Naive thymus-derived CD8-positive, alpha-beta T cell (primary cell): ENCODE data around the gene TNS3. TPM values are rescaled to one million over a fixed set of nuclear protein-coding genes. Genes with fewer than 3 reads are reported as not detected.

Experiments used
- ATAC-seq, 2 donors: fragments of 150-1000 bp; cut with Tn5 transposase in 1 of 2; sonication (Bioruptor Pico), chemical (Tn5 transposase) in 1 of 2; 1 replicate in 1 of 2; 2 replicates in 1 of 2; pipeline ENCODE4 v1.10.0; 2021; ENCODE audit warnings: mild to moderate bottlenecking in 2 of 2, moderate library complexity in 2 of 2
- POLR2A ChIA-PET: fragments of 350-600 bp; sonication (Branson Sonifier 250); formaldehyde crosslinking; loops from one replicate; lab custom pipeline; 2021; ENCODE audit warnings: antibody characterized with exemption; lab: Charles Lee
- DNase-seq, 10 donors: peaks; one replicate each; pipeline versions ENCODE4 v3.0.0 to v3.0.0-alpha.2; 2020 to 2022
- H3K27ac Mint-ChIP-seq, 10 donors: one replicate each; pipeline ENCODE4 v1.8.0; 2020 to 2022; ENCODE audit warnings: mild to moderate bottlenecking in 10 of 10, mixed read lengths in 10 of 10, moderate library complexity in 4 of 10, inconsistent platforms in 1 of 10
- H3K27me3 Mint-ChIP-seq, 5 donors: one replicate each; pipeline ENCODE4 v1.8.0; 2021 to 2022; ENCODE audit warnings: mixed read lengths in 5 of 5
- H3K36me3 Mint-ChIP-seq, 3 donors: one replicate each; pipeline ENCODE4 v1.8.0; 2020 to 2022; ENCODE audit warnings: mixed read lengths in 3 of 3, mild to moderate bottlenecking in 2 of 3, inconsistent platforms in 1 of 3
- H3K4me1 Mint-ChIP-seq, 4 donors: one replicate each; pipeline ENCODE4 v1.8.0; 2021 to 2022; ENCODE audit warnings: mixed read lengths in 4 of 4
- H3K4me3 Mint-ChIP-seq, 10 donors: one replicate each; pipeline ENCODE4 v1.8.0; 2020 to 2022; ENCODE audit warnings: mild to moderate bottlenecking in 10 of 10, mixed read lengths in 10 of 10, moderate library complexity in 6 of 10, inconsistent platforms in 1 of 10
- H3K9me3 Mint-ChIP-seq, 9 donors: one replicate each; pipeline ENCODE4 v1.8.0; 2020 to 2022; ENCODE audit warnings: mixed read lengths in 9 of 9, mild to moderate bottlenecking in 3 of 9, inconsistent platforms in 1 of 9, moderate library complexity in 1 of 9
- polyA plus RNA-seq, 3 donors: library from polyadenylated mRNA; unstranded; fragments of 300-500 nt; fragmentation: Illumina TruSeq; gene quantifications; one replicate each; pipeline ENCODE4 v1.2.3, GENCODE V29; 2021
- total RNA-seq, 8 experiments: library from RNA in 2 of 8; stranded (reverse) in 2 of 8; gene quantifications; one replicate each; pipeline ENCODE4 v1.2.3 and lab custom pipeline; 2021 to 2026

TNS3 gene
- total and polyA plus RNA-seq, 5 experiments from 2014 or later: 1.2 to 1.6 TPM; not detected in 3

DNA sequence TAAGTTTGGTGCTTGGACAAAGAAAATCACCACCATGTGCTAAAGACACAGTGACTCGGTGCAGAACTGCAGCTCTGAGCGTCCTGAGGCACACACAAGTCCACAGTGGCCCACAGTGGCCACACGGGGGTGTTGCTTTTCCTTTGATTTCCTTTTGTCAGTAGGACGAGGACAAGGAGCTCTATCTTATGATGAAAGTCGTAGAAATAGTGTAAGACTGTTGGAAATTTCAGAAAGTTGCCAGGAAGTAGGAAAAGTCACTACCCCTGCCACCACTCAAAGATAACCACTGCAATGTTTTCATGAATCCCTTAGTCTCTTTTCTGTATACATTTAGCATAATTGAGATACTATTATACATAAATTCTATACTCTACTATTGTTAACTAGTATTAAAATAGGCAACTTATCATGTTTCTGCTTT, 146.0 kb downstream of the TNS3 start:
- Mint-ChIP-seq H3K9me3 (no peaks in the 10 kb centered on the region), H3K27ac (no peak overlapping the region), H3K4me3 (no peak overlapping the region), H3K36me3 (no peaks in the 10 kb centered on the region), H3K27me3 (no peaks in the 10 kb centered on the region), H3K4me1 (peaks cover 0 to 4% (median 0%) of the 10 kb centered on the region in 4 donors)
- no peak for ATAC-seq
- POLR2A ChIA-PET: no interaction called here
- DNase-seq: no peak

GRCh38 chr7:47433564-47433895, 148.4 kb downstream of the TNS3 start:
- H3K4me3 Mint-ChIP-seq: no peak overlapping the region
- H3K9me3 Mint-ChIP-seq: no peaks in the 10 kb centered on the region
- DNase-seq: no peak
- H3K36me3 Mint-ChIP-seq: no peaks in the 10 kb centered on the region
- H3K27ac Mint-ChIP-seq: no peak overlapping the region
- POLR2A ChIA-PET: no interaction called here
- ATAC-seq: no peak
- H3K27me3 Mint-ChIP-seq: no peaks in the 10 kb centered on the region
- no peaks in the 10 kb centered on the region for H3K4me1 Mint-ChIP-seq

DNA sequence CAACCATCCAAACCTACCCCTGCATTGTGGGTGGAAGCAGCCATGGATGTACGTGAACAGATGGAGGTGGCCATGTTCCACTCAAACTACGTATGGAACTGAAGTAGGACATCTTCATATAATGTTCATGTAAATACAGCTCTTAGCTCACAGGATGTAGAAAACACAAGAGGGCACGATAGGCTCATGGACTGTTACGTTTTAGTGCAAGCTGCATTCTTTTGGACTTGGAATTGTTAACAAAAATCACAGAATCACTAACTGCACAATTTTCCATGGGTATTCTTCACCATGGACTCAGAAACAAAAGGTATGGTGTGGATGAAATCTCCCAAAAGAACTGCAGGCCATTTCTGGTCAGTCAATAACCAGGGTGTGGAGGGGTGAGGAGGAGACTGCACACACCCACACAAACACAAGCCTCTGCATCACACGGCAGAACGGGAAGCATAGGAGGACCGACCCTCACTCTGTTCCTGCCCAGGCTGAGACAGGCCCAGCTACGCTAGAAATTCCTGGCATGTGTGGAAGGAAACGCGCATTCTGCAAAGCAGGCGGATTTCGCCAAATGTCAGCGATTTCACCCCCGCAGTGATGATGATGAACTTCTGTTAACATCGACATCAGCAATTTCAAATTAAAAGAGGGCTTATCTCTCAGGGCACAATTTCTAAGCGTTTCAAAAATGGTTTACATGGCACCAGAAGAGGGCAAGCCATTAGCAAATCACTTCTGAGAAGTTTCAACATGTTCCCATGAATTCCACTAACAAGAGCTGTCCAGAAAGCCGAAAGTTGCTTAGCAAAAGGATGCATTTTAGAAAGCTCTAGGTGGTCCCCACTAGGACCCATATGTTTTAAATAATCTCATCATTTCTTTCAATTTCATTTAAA, 149.0 kb downstream of the TNS3 start:
- POLR2A ChIA-PET: no interaction called here
- Mint-ChIP-seq H3K27me3 (no peaks in the 10 kb centered on the region), H3K4me3 (no peak overlapping the region), H3K27ac (no peak overlapping the region), H3K9me3 (no peaks in the 10 kb centered on the region), H3K36me3 (no peaks in the 10 kb centered on the region), H3K4me1 (no peaks in the 10 kb centered on the region)
- ATAC-seq (no peak), DNase-seq (no peak)

DNA sequence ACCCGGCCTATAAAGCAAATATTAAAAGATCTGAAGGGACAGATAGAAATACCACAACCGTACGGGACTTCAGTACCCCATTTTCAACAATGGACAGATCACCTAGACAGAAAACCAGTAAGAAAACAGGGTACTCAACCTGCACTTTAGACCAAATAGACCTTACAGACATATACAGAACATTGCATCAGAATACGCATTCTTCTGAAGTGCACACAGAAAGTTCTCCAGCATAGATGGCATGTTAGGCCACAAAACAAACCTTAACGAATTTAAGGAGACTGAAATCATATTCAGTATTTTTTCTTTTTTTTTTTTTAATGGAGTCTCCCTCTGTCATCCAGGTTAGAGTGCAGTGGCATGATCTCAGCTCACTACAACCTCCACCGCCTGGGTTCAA, 151.5 kb downstream of the TNS3 start:
- no peak overlapping the region for H3K4me3 Mint-ChIP-seq
- DNase-seq (no peak), ATAC-seq (no peak)
- no peaks in the 10 kb centered on the region for H3K4me1 Mint-ChIP-seq
- H3K9me3 Mint-ChIP-seq: no peaks in the 10 kb centered on the region
- H3K27ac Mint-ChIP-seq: no peak overlapping the region
- POLR2A ChIA-PET: no interaction called here
- H3K27me3 Mint-ChIP-seq: no peaks in the 10 kb centered on the region
- H3K36me3 Mint-ChIP-seq: no peaks in the 10 kb centered on the region

DNA sequence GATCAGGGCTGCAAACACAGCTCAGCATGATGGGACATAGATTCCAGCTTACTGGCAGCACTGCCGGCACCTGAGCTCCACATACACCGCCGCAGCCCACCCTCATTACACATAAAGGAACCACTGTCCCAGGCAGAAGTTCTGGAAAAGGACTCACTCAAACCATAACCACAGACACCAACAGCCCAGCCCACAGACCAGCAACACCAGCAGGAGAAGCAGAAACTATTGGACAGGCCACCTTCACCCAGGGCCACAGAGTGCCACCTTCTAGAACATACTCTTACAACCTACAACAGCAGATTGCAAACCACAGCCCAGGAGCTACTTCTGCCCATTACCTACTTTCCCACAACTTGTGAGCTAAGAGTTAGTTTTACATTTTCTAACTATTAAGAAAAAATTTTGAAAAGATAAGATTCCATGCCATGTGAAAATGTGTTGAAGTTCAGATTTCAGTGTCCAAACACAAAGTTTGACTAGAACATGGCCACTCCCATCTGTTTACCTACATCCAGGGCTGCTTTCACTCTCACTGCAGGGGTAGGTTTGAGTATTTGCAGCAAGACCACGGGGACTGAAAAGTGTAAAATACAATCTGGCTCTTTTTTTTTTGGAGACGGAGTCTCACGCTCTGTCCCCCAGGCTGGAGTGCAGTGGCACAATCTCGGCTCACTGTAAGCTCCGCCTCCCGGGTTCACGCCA, 153.0 kb downstream of the TNS3 start:
- H3K4me1 Mint-ChIP-seq: no peaks in the 10 kb centered on the region
- peaks cover 0 to 2% (median 0%) of the 10 kb centered on the region in 5 donors for H3K27me3 Mint-ChIP-seq
- DNase-seq (no peak), ATAC-seq (no peak)
- H3K4me3 Mint-ChIP-seq: no peak overlapping the region
- H3K27ac Mint-ChIP-seq: no peak overlapping the region
- POLR2A ChIA-PET: no interaction called here
- H3K9me3 Mint-ChIP-seq: no peaks in the 10 kb centered on the region
- H3K36me3 Mint-ChIP-seq: no peaks in the 10 kb centered on the region

- H3K4me3 Mint-ChIP-seq: no peak overlapping the region
- no peaks in the 10 kb centered on the region for H3K4me1 Mint-ChIP-seq
- H3K36me3 Mint-ChIP-seq: no peaks in the 10 kb centered on the region
- ATAC-seq (no peak), DNase-seq (no peak)
- POLR2A ChIA-PET: no interaction called here
- no peak overlapping the region for H3K27ac Mint-ChIP-seq
- H3K9me3 Mint-ChIP-seq: no peaks in the 10 kb centered on the region
- H3K27me3 Mint-ChIP-seq: peaks cover 0 to 2% (median 0%) of the 10 kb centered on the region in 5 donors
Observed at GRCh38 chr7:47428052-47428767, 153.7 kb downstream of the TNS3 start.

DNA sequence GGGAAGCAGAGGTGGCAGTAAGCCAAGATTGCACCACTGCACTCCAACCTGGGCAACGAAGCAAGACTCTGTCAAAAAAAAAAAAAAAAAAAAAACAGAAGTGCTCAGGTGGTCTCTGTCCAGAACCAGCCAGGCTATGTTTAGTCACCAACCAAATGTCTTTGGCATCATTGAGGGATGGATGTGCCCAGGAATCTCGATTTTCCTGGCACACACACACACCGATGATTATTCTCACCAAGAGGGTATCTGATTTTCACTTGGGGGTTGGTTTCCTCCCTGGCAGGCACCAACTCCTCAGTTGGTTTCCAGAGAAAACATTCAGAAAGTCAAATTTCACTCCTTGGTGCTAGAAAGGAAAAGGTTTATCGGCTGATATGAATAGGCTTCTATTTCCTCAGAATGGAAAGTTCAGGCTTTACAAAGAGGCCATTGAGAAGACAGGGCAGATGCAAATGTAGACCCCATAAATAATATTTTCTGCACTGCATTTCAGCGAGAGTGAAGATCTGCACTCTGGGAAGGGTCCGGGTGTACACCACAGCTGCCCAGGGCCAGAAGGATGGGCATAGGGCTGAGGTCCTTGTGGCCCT, 154.8 kb downstream of the TNS3 start:
- H3K4me1 Mint-ChIP-seq: no peaks in the 10 kb centered on the region
- no peak overlapping the region for H3K4me3 Mint-ChIP-seq
- H3K27me3 Mint-ChIP-seq: peaks cover 0 to 2% (median 0%) of the 10 kb centered on the region in 5 donors
- H3K27ac Mint-ChIP-seq: no peak overlapping the region
- POLR2A ChIA-PET: no interaction called here
- H3K9me3 Mint-ChIP-seq: no peaks in the 10 kb centered on the region
- H3K36me3 Mint-ChIP-seq: no peaks in the 10 kb centered on the region
- no peak for ATAC-seq
- DNase-seq: no peak

DNA sequence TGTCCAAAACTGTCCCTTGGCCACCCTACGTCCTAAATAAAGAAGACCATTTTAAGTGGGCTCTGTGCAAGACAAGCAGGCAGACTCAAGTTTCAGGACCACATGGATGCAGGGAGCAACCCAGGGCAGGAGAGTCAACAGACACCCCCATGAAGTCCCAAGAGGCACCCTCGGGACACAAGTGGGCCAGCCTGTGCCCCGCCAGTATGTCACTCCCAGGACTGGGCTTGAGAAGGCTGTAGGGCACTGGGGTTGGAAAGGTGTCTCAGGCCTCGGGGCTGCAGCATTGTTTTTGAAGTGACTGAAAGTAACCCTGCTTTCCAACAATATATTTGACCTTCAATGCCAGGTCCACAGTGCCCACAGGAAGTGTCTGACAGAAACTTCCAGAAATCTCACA, 157.4 kb downstream of the TNS3 start:
- H3K4me1 Mint-ChIP-seq: peaks cover 0 to 1% (median 0%) of the 10 kb centered on the region in 4 donors
- H3K9me3 Mint-ChIP-seq: peaks cover 0 to 9% (median 4%) of the 10 kb centered on the region in 9 donors
- POLR2A ChIA-PET: no interaction called here
- H3K27ac Mint-ChIP-seq: no peak overlapping the region
- H3K36me3 Mint-ChIP-seq: no peaks in the 10 kb centered on the region
- H3K4me3 Mint-ChIP-seq: no peak overlapping the region
- ATAC-seq: no peak
- DNase-seq: no peak
- H3K27me3 Mint-ChIP-seq: peaks cover 0 to 2% (median 0%) of the 10 kb centered on the region in 5 donors

DNA sequence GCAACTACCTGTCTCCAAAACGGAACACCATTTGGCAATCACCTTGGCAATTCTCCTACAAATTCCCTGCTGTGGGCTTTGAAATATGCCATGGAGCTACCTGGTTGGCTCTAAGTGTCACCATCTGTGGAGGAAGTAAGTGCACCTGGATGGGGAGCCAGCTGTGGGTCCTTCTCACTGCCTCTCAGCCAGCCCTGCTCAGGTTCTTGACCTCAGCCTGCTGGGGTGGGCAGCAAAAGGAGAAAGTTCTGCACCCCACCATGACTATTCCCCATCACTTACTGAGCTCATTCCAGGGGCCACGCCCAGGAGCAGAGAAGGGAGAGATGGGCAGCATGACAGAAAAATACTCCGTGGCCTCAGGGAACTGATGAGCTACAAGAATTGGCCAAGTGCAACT, 158.7 kb downstream of the TNS3 start:
- Mint-ChIP-seq H3K4me3 (no peak overlapping the region), H3K36me3 (no peaks in the 10 kb centered on the region), H3K27me3 (peaks cover 0 to 2% (median 0%) of the 10 kb centered on the region in 5 donors), H3K4me1 (peaks cover 0 to 1% (median 0%) of the 10 kb centered on the region in 4 donors), H3K9me3 (peaks cover 0 to 17% (median 4%) of the 10 kb centered on the region in 9 donors), H3K27ac (no peak overlapping the region)
- ATAC-seq (no peak), DNase-seq (peak in 1 of 10 donors; percentile 48)
- POLR2A ChIA-PET: no interaction called here

- Mint-ChIP-seq H3K9me3 (peaks cover 0 to 17% (median 4%) of the 10 kb centered on the region in 9 donors), H3K4me3 (no peak overlapping the region), H3K4me1 (peaks cover 0 to 1% (median 0%) of the 10 kb centered on the region in 4 donors), H3K27ac (no peak overlapping the region), H3K27me3 (peaks cover 0 to 2% (median 0%) of the 10 kb centered on the region in 5 donors), H3K36me3 (no peaks in the 10 kb centered on the region)
- POLR2A ChIA-PET: no interaction called here
- no peak for ATAC-seq
- DNase-seq: no peak
Observed at GRCh38 chr7:47422611-47423010, 159.3 kb downstream of the TNS3 start.

DNA sequence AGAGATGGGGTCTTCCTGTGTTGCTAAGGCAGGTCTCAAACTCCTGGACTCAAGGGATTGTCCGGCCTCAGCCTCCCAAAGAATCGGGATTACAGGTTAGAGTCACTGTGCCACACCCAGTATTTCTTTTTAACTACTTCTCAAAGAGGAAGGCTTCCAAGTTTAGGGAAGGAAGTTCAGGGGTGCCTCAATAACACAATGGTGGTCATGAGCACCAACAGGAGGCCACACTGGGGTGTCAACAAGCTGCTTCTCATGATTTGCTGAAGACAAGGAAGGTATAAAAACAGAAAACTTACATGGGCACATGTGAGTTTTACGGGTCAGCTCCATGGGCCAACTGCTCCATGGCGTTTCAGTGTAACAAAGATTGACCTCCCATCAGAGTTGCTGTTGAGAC, 160.5 kb downstream of the TNS3 start:
- ATAC-seq (no peak), DNase-seq (no peak)
- Mint-ChIP-seq H3K4me1 (peaks cover 0 to 1% (median 0%) of the 10 kb centered on the region in 4 donors), H3K4me3 (no peak overlapping the region), H3K9me3 (peaks cover 0 to 17% (median 4%) of the 10 kb centered on the region in 9 donors), H3K36me3 (no peaks in the 10 kb centered on the region), H3K27ac (no peak overlapping the region), H3K27me3 (peaks cover 0 to 2% (median 0%) of the 10 kb centered on the region in 5 donors)
- POLR2A ChIA-PET: no interaction called here

DNA sequence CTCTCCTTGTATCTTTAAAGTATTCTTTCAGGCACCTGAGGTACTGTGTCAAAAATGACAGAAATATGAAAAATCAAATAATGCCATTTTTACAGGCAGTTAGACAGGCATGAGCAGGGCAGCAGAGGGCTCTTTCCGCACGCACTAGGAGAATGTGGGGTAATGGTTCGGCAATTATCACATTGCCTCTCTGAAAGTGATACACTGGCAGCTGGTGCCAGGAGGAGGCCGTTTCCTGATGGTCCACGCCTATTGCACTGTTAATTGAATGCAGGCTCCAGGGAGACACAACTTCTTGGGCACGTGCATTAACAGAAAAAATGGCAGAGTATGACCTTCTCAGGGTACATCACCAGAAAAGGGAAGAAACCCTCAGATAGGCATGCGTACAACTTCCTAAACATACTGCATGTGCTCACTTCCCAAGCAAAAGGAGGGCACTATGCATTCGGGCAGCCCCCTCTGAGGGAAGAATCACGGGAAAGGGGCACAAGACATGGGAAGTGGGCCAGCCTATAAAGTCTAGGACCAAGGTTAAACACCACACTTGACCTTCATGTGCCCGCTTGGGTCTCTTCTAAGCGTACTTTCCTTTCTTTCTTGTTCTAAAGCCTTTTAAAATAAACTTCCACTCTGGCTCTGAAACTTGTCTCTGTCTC, 161.7 kb downstream of the TNS3 start:
- H3K4me1 Mint-ChIP-seq: peaks cover 0 to 3% (median under 1%) of the 10 kb centered on the region in 4 donors
- no peak overlapping the region for H3K4me3 Mint-ChIP-seq
- H3K27ac Mint-ChIP-seq: no peak overlapping the region
- peaks cover 0 to 17% (median 4%) of the 10 kb centered on the region in 9 donors for H3K9me3 Mint-ChIP-seq
- ATAC-seq: no peak
- H3K27me3 Mint-ChIP-seq: peaks cover 0 to 2% (median 0%) of the 10 kb centered on the region in 5 donors
- H3K36me3 Mint-ChIP-seq: no peaks in the 10 kb centered on the region
- POLR2A ChIA-PET: no interaction called here
- no peak for DNase-seq
